ENCODE data around the gene ZNF630.

- no peak for TF ChIP-seq JUN (IDR thresholded peaks at IDR 0.05; ENCODE audit: borderline replicate concordance, insufficient read depth, insufficient read length, low read depth)
- TF ChIP-seq POLR2AphosphoS5 (IDR thresholded peaks at IDR 0.05; ENCODE audit: insufficient read depth, low read depth, low read length), result no peak
- no peak for TF ChIP-seq MAX (IDR thresholded peaks at IDR 0.05; ENCODE audit: insufficient read depth, insufficient read length)
- TF ChIP-seq CTCF (IDR thresholded peaks at IDR 0.05; ENCODE audit: extremely low read depth in 1 of 2, insufficient read depth in 1 of 2, low read depth in 1 of 2, low read length in 2 of 2), result no peak
- no peak for TF ChIP-seq POLR2A (IDR thresholded peaks at IDR 0.05; ENCODE audit: low read depth, low read length)
- TF ChIP-seq EZH2 (IDR thresholded peaks at IDR 0.05; ENCODE audit: borderline replicate concordance, low read depth, low read length, severe bottlenecking), result no peak
These were observed 24.6 kb downstream of the ZNF630 start for GRCh38 chrX:48046846-48047245.

Measured in endothelial cell of umbilical vein (primary cell).